ENCODE data around the gene CAVIN1.

DNA sequence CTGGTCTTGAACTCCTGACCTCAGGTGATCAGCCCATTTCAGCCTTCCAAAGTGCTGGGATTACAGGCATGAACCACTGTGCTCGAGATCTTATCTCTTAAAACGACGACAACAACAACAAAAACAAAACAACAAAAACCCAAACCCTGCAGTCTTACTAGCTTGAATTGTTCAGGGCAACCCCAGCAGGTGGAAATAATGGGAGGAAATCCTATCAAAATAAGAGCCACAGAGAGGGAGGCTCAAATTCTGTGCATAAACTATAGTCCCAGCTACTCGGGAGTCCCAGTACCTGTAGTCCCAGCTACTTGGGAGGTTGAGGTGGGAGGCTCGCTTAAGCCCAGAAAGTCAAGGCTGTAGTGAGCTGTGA is 19.1 kb upstream of the CAVIN1 start:
- TF ChIP-seq, protein P1, sequence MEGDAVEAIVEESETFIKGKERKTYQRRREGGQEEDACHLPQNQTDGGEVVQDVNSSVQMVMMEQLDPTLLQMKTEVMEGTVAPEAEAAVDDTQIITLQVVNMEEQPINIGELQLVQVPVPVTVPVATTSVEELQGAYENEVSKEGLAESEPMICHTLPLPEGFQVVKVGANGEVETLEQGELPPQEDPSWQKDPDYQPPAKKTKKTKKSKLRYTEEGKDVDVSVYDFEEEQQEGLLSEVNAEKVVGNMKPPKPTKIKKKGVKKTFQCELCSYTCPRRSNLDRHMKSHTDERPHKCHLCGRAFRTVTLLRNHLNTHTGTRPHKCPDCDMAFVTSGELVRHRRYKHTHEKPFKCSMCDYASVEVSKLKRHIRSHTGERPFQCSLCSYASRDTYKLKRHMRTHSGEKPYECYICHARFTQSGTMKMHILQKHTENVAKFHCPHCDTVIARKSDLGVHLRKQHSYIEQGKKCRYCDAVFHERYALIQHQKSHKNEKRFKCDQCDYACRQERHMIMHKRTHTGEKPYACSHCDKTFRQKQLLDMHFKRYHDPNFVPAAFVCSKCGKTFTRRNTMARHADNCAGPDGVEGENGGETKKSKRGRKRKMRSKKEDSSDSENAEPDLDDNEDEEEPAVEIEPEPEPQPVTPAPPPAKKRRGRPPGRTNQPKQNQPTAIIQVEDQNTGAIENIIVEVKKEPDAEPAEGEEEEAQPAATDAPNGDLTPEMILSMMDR (IDR thresholded peaks at IDR 0.05), result no peak
- TF ChIP-seq POLR2AphosphoS5 (IDR thresholded peaks at IDR 0.05), result no peak
